GM19395 (cell line): Measurements from ENCODE around the gene LCP1.
"Not testable (repeated sequence)": the region's sequence is repeated elsewhere in the genome, so short reads cannot be mapped to it uniquely, and the experiment has no call there.

Experiments
- ATAC-seq: cut with Tn5 transposase; IDR thresholded peaks from one replicate; pipeline ENCODE4 v1.9.1; 2021; ENCODE audit warnings: mild to moderate bottlenecking, moderate library complexity; ENCODE audit not compliant: unreplicated experiment

Gene LCP1

DNA sequence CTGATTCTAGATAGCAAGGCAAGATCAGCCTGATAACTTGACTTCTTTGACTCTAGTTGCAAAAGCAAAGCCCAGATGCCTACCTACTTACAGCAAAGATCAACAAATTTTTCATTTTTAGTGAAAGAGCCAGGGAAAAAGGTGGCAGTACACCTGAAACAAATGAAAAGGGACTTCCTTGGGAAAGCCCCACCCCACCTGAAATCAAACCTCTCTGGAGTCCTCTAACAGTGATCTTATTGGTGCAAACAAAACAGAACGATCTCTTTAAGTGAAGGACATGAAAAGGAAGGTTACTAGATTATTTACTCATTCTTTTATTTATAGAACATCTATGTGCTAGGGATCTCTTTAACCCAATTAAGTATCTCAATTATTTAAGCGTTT is 507 bp upstream of the LCP1 start:
- ATAC-seq, result no peak

- no peak for ATAC-seq
These were observed 569 bp downstream of the LCP1 start for GRCh38 chr13:46181377-46181839.

DNA sequence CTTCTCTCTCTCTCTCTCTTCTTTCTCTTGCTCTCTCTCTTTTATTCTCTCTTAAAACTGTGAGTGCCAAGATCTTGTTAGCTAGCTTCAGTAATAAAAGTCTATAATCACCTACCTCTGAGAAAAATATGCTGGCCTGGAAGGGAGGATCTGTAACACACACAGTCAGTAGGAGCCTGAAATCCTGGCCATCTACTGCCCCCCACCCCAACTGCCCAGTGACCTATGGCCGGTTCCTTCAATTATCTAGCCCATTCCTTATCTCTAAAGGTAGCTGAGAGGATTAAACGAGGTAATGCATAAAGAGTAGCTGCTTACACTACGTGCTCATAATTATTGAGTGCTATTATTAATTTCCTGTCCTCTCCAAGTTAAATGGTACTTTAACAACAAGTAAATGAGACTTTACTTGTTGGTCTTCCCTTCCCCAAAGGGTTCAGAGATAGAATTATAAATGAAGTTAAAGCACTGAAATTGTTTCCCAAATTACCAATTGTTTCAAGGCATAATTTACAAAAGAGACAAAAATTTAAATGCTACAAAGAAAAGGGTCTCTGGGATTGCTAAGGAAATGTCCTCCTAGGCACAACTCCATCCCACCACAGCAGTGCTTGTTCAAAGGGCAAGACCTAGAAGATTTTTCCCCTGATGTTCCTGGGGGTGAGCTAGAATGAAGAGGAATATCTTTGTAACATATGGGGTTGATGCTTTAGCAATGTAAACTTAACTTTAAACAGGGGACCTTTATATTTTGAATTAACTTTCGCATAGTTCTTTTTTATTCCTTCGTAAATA is 1.8 kb downstream of the LCP1 start:
- no peak for ATAC-seq

GRCh38 chr13:46179491-46179908 is 2.5 kb downstream of the LCP1 start:
- no peak for ATAC-seq

DNA sequence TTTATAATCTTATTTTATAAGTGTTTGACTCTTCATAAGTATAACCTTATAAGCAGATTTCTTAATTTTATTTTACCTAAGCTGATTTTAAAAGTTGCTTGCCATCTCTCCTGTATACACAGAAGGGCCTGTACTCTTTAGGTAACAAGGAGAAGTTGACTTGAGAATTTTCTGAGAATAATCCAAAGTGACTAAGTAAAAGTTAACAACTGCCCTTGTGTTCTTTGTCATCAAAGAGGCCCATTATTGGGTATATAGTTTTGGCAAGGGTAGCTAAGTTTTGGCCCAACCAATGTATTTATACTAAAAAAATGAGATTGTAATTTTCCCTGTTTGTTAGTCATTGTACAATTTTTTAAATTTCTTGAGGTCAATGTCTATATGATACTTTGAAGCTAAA is 3.2 kb downstream of the LCP1 start:
- no peak for ATAC-seq

DNA sequence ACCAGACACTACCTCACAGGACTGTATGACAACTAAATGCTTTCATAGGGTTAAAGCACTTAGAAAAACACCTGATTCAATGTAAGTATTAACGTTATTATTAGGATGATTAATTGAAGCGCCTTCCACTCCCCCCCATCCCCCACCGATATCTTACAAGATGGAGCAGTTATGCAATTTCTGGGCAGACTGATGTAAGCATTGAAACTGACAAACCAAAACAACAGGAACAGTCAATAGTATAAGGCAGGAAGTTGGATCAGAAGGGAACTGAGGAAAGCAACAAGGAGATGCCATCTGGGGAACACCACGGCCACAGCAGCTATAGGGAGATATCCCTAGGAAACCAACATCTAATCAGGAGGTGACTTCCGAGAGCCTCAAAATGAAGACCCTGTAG is 3.8 kb downstream of the LCP1 start:
- ATAC-seq, result no peak

GRCh38 chr13:46176756-46177155 is 5.2 kb downstream of the LCP1 start:
- peak; percentile 40 for ATAC-seq

- peak; percentile 37 for ATAC-seq
These were observed 8.3 kb downstream of the LCP1 start for GRCh38 chr13:46173656-46174055.

GRCh38 chr13:46172531-46172991 is 9.4 kb downstream of the LCP1 start:
- ATAC-seq, result no peak

GRCh38 chr13:46171739-46172138 is 10.2 kb downstream of the LCP1 start:
- no peak for ATAC-seq

DNA sequence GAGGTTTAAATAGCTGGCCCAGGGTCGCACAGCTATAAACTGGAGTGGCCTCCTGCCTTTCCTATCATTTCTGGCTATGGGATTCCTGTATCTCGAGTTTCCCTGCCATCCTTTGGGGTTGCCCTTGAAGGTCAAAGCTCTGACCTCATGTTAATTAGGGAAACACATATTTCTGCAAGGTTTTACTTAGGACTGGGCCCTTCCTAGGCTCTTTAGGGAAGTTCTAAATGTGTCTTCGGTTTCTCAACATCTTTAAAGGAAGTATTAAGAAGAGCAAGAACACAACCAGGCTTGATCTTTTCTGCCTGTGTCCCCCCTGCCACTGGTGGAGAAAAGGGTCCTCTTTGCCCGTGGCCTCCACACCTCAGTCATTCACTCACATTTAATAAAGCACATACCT is 10.8 kb downstream of the LCP1 start:
- ATAC-seq, result no peak

DNA sequence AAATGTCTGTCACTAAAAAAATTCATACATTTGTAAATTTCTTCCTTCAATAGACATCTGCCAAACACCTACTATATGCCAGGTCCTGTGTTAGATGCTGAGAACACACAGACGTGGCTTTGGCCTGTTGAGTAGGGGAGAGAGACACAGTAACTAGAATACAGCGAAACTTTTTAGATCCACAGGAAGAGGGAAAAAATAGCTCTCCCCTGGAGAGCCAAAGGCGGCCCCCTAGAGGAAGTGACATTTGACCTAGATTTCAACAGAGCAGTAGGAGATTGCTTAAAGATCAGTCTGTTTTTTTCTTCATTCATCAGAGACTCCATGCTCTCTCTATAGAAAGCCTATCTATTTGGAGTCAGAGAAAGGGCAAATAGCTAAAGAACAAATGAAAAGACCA is 11.3 kb downstream of the LCP1 start:
- ATAC-seq, result no peak

DNA sequence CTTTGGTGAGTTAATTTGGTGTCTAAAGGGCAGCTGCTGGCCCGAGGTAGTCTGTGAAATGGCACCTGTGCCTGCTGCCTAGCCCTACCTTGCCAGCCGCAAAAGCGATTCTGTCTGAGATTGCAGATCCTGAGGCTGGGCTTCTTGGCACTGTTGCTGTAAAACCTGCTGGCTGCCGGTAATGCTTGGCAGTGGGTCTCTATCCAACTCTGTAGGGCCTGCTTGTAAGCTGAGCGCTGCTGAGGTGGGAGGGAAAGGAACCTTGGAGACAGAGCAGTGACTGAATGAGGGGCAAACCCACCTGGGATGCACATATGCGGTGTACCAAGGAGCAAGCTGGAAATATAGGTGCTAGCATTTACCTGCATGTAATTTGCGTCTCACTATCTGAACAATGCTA is 11.7 kb downstream of the LCP1 start:
- no peak for ATAC-seq

DNA sequence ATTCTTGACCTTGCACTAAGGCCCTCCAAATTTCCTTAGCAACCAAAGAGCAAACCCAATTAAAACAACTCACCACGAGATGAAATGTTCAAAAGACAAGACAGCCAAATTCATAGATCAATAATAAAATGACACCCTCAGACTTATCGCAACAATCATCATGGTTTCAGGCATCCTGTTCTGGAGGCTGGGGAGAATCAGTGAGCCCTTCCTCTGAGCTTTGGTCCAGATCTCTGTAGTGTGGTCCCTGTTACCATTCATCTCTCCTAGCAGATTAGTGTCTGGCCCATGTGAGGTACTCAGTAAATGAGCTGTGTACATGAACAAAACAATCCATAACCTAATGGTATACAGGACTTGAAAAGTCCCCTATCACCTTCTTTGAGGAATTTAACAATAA is 12.2 kb downstream of the LCP1 start:
- ATAC-seq, result no peak

DNA sequence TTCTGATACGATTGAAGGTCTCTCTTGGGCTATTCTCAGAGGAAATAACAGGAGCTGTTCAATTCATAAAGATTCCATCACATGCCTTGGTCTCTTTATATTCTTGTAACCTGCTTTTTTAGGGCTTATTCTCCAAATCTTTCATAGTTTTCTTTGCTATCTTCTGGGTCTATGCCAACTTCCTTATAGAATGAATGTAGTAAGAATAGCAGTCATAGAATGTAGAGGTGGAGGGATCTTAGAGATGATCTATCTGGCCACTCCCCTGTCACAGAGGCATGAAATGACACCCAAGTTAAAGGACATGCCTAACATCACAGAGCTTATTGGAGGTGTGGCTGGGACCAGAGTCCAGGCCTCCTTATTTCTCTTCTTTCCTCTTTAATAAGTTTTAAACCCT is 13.2 kb downstream of the LCP1 start:
- no peak for ATAC-seq

DNA sequence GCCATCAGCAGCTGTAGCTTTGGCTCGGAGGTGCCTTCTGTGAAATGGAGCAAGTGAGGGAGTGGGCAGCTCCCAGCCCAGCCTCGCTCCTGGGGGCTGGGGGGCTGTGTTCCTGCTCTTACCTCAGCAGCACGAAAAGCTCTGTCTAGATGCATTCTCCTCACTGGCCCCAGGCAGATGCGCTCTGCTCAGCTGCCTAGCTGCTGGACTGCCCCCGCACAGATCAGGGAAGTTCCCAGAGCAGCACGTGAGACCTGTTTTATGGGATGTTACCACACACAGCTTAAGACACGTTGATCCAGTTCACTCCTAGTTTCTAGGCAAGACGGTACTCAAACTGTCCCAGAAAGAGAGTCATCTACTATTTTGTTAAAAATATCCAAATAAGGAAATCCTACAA is 13.6 kb downstream of the LCP1 start:
- ATAC-seq, result peak; percentile 30

- no peak for ATAC-seq
These were observed 14.9 kb downstream of the LCP1 start for GRCh38 chr13:46166947-46167610.

DNA sequence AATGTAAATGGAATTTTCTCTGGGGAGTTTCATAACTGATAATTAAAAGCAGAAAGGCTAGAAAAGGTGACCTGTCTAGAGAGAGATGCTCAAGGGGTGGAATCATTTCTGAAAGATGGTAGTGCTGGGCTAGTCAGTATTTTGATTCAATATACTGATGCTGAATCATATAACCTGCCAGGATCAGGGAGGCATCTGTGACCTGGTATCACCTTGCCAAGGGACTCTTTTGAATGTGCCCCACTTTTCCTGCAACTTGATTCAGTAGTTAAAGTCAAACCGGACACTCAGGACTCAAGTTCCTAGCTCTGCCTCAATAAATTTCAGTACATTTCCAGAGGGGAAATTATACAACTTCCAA is 15.8 kb downstream of the LCP1 start:
- no peak for ATAC-seq

GRCh38 chr13:46165485-46166223 is 16.3 kb downstream of the LCP1 start:
- ATAC-seq, result peak; percentile 56

GRCh38 chr13:46164661-46165060 is 17.3 kb downstream of the LCP1 start:
- no peak for ATAC-seq

DNA sequence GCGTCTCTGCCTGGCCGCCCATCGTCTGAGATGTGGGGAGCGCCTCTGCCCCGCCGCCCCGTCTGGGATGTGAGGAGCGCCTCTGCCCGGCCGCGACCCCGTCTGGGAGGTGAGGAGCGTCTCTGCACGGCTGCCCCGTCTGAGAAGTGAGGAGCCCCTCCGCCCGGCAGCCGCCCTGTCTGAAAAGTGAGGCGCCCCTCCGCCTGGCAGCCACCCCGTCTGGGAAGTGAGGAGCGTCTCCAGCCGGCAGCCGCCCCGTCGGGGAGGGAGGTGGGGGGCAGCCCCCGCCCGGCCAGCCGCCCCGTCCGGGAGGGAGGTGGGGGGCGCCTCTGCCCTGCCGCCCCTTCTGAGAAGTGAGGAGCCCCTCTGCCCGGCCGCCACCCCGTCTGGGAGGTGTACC is 19.2 kb downstream of the LCP1 start:
- not testable (repeated sequence) for ATAC-seq
